Raji (cell line): ENCODE results near the gene CHRNA4.

Experiments used
- POLR2A ChIP-seq: IDR thresholded peaks from 2 replicates; pipeline ENCODE4 v1.6.1; 2011; ENCODE audit warnings: low read depth, low read length, control low read depth; ENCODE audit not compliant: insufficient read depth

Gene CHRNA4

DNA sequence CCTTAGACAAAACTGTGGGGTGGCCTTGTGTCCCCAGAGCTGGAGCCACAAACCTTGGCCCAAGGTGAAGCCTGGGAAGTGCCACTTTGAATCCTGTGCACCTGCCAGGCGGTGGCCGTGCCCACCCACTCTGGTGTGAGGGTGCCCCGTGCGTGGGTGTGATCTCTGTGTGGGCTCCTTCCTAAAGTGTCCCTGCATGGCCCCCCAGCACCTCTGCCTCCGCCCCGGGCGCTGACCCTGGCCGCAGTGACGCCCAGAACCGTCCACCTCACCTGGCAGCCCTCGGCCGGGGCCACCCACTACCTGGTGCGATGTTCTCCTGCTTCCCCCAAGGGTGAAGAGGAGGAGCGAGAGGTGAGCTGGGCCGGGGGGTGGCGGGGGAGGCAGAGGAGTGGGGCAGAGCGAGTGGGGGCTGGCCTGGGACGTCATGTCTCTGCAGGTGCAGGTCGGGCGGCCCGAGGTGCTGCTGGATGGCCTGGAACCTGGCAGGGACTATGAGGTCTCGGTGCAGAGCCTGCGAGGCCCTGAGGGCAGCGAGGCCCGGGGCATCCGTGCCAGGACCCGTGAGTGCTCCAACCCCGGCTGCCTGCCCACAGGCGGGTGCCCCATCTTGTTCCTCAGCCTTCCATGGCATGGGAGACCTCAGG, 49.8 kb downstream of the CHRNA4 start:
- TF ChIP-seq POLR2A: no peak

DNA sequence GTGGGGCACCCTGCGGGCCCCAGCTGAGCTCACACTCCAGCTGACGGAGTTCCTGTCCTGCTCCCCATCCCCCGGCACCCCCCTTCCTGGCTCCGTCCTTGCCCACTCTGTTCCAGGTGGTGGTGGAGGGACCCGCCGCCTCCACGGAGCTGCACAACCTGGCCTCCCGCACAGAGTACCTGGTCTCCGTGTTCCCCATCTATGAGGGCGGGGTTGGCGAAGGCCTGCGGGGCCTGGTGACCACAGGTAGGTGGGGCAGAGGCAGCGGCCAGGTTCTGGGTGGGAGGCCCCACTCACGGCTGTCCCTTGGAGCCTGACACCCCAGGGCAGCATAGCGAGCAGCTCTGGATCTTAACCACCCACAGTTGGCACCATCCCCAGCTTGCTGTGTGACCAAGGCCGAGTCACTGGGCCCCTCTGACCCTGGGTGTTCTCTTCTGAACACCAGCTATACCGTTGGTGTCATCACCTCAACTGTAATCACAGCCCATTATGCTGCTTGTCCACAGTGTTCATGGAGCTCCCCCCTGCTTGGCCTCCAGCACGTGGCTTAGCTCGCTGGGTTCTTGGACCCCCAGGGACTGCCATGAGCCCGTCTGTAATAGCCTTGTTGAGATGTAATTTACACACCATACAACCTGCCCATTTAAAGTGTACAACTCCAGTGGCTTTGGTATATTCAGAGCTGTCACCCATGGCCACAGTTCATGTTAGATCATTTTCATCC, 50.7 kb downstream of the CHRNA4 start:
- TF ChIP-seq POLR2A: no peak

DNA sequence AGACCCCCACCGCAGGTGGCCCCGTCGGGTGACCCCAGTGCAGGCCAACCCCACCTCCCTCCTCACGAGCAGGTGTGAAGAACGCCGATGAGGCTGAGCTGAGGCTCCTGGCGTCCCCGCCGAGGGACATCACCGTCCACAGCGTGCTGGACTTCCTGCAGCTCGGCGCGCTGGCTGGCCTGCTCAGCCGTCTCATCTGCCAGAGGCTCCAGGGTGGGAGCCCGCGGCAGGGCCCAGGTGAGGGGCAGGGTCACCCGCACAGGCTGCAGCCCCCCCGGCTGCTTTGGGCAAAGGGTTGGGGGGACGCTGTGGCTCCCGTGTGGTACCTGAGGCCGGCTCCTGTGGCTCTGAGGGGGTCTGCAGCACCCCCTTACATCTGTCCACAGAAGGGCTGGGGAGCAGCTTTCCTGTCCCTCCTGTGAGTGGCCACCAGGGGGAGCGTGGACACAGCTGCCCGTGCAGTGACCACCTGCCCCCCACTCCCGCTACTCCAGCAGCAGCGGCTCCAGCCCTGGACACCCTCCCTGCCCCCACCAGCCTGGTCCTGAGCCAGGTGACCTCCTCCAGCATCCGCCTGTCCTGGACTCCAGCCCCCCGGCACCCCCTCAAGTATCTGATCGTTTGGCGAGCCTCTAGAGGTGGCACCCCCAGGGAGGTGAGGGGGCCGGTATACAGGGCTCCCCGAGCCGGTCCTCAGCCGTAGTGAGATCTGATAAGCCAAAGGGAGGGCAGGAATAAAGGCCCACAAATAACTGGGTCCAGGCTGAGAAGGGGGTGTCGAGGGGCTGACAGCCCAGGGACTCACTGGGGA, 51.7 kb downstream of the CHRNA4 start:
- no peak for TF ChIP-seq POLR2A

GRCh38 chr20:63308218-63308911, 52.8 kb downstream of the CHRNA4 start:
- no peak for TF ChIP-seq POLR2A

- no peak for TF ChIP-seq POLR2A
Measured at GRCh38 chr20:63307538-63308217, 53.5 kb downstream of the CHRNA4 start.

DNA sequence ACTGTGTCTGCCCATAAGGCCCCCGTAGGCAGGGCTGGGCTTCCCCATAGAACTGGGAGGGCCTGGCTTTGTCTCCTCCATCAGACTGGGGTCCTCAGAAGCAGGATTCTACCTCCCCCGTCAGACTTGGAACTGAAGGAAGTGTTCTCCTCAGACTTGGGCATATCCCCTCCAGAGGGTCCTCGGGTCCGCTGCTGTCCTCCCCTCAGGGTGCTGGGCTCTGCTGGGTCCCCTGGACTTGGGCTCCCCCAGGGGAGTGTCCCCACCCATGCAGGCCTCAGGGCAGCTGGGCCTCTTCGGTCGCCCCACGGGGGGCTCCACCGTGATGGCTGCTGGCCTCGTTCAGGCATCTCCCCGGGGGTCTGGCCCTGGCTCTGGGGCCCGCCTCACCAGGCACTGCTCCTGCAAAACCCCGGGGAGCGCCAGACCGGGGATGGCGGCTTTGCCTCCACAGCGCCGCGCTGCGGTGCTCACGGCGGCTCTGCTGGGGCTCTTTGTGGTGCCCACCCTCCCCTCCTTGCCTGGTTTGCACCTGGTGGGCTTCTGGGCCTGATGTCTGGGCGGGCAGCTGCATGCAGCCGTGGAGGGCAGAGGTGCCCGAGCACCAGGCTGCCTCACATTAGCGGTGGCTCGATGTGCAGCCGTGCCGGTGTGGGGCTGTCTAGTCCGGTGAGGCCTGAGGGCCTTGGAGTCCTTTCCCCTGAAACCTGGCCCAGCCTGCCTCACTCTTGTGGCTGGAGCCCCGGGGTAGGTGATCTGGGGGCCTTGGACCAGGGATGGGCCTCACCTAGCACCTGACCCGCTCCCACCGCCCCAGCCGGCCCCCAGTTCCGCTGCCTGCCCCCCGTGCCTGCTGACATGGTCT, 54.2 kb downstream of the CHRNA4 start:
- TF ChIP-seq POLR2A: no peak

GRCh38 chr20:63305393-63305792, 55.8 kb downstream of the CHRNA4 start:
- no peak for TF ChIP-seq POLR2A

DNA sequence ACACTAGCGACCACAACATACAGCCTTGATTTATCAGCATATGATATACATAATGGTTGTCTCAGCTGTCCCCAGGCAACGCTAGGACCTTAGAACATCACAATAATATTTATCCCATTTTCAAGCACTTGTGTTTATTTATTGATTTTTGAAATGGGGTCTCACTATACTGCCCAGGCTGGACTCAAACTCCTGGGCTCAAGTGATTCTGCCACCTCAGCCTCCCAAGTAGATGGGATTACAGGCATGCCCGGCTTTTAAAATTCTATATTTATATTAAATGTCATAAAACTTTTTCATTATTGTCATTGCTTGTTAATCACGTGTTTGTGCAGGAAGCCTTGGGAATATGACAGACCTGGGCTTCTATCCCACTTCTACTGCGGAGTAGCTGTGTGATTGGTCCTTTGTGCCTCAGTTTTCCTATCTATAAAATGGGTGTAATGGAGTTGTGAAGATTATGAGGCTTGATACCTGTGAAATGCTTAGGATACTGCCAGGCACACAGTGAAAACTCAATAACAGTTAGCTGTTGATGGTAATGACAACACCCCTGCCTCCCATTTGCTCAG, 58.0 kb downstream of the CHRNA4 start:
- TF ChIP-seq POLR2A: no peak

- TF ChIP-seq POLR2A: no peak
Measured at GRCh38 chr20:63301671-63302070, 59.5 kb downstream of the CHRNA4 start.

DNA sequence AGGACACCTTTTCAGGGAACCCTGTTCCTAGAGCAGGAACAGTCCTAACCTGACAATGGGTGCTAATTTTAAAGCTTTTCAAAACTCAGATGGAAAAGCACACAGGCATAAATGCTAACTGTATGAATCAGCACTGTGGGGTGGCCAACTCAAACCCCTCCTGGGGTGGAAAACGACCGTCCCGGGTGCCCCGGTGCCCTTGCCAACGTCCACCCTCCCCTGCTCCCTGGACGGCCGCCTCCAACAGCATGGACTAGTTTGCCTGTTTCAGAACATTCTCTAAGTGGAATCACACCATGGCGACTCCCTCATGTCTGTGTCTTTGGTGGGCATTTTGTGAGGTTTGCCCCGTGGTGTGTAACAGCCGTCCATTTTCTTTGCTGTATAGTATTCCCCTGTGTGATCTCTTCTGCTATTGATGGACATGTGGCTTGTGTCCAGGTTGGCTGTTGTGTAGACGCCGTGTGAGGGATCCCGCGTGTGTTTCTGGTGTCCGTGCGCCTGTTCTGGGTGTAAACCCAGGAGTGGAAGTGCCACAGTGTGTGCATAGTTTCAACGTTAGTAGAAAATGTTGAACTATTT, 62.3 kb downstream of the CHRNA4 start:
- TF ChIP-seq POLR2A: no peak

GRCh38 chr20:63297796-63298572, 63.2 kb downstream of the CHRNA4 start:
- no peak for TF ChIP-seq POLR2A

GRCh38 chr20:63297371-63297781, 63.8 kb downstream of the CHRNA4 start:
- TF ChIP-seq POLR2A: no peak

GRCh38 chr20:63296531-63297299, 64.4 kb downstream of the CHRNA4 start:
- TF ChIP-seq POLR2A: no peak
